ENCODE measurements around the gene PNPLA6. TPM values are rescaled to one million over a fixed set of nuclear protein-coding genes. Genes with fewer than 3 reads are reported as not detected.

The PNPLA6 gene
- total RNA-seq, 1 experiment from 2014 or later: 121 TPM

DNA sequence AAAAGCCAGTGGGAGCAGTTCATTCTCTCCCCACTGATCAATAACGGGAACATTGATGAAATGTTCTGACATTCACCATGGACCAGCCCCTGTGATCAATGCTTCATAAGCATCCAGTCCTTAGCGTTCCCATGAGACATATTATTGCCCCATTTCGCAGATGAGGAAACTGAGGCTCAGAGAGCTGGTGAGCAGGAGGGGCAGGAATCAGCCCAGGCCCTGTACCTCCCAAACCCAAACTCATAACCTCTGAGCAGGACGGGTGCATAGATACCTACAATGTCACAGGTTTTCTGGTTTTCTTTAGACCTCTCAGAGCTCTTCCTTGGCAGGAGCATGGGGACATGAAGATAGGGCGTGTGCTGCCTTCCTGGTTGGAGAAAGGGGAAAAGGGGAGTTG is 11.0 kb upstream of the PNPLA6 start:
- H3F3A ChIP-seq (ENCODE audit: insufficient read depth, low read depth): peaks cover 22% of the 10 kb centered on the region; the same call in 1 of the 2 replicates
- BruUV-seq (replicated peaks): no TSS peak
- no peaks in the 10 kb centered on the region for H3K27me3 ChIP-seq (ENCODE audit: insufficient read depth, low read depth)

DNA sequence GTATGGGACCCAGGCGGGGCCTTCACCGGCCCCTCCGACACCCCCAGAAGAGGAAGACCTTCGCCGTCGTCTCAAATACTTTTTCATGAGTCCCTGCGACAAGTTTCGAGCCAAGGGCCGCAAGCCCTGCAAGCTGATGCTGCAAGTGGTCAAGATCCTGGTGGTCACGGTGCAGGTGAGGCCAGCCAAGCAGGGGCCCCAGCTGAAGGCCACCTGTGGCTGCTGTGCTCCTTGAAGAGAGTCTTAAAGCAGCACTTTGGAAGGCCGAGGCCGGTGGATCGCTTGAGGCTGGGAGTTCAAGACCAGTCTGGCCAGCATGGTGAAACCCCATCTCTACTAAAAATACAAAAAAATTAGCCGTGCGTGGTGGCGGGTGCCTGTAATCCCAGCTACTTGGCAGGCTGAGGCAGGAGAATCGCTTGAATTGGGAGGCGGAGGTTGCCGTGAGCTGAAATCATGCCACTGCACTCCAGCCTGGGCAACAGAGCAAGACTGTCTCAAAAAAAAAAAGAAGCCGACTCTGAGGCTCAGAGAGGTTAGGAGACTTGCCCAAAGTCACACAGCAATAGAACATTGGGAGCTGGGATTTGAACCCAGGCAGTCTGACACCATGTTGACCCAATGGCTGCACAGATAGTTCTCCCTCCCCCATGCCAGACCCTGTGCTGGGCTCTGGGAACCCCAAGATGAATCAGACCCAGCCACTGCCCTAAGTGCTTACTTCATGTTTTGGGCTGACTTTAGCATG is 10.4 kb upstream of the PNPLA6 start:
- Histone ChIP-seq H3K4me1 (replicated peaks; ENCODE audit: insufficient read depth) (peaks cover 16% of the 10 kb centered on the region), H3K9me3 (ENCODE audit: insufficient read depth, low read depth) (no peaks in the 10 kb centered on the region), H3K79me2 (ENCODE audit: low read depth) (0 out of 2 replicates have a peak, but pooled peaks cover 7% of the 10 kb centered on the region), H2AFZ (no peak overlapping the region), H3K4me2 (no peak overlapping the region), H4K20me1 (ENCODE audit: insufficient read depth) (no peaks in the 10 kb centered on the region), H3K27ac (no peak overlapping the region), H3K36me3 (ENCODE audit: low read depth) (no peaks in the 10 kb centered on the region), H3K27me3 (ENCODE audit: insufficient read depth, low read depth) (no peaks in the 10 kb centered on the region), H3K4me3 (no peak overlapping the region), H3F3A (ENCODE audit: insufficient read depth, low read depth) (peaks cover 22% of the 10 kb centered on the region; the same call in 1 of the 2 replicates), H3K9me2 (ENCODE audit: insufficient read depth) (no peaks in the 10 kb centered on the region)
- ChIA-PET POLR2A (ENCODE audit: unreplicated experiment) (interaction anchor here (0.6 kb wide), 1 partner anchor 17 kb away, joined by 6 read pairs; no protein-coding TSS in a partner anchor), CTCF (no interaction called here)
- TF ChIP-seq, protein P1, sequence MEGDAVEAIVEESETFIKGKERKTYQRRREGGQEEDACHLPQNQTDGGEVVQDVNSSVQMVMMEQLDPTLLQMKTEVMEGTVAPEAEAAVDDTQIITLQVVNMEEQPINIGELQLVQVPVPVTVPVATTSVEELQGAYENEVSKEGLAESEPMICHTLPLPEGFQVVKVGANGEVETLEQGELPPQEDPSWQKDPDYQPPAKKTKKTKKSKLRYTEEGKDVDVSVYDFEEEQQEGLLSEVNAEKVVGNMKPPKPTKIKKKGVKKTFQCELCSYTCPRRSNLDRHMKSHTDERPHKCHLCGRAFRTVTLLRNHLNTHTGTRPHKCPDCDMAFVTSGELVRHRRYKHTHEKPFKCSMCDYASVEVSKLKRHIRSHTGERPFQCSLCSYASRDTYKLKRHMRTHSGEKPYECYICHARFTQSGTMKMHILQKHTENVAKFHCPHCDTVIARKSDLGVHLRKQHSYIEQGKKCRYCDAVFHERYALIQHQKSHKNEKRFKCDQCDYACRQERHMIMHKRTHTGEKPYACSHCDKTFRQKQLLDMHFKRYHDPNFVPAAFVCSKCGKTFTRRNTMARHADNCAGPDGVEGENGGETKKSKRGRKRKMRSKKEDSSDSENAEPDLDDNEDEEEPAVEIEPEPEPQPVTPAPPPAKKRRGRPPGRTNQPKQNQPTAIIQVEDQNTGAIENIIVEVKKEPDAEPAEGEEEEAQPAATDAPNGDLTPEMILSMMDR (conservative IDR thresholded peaks at IDR 0.05): no peak
- TF ChIP-seq EZH2 (IDR thresholded peaks at IDR 0.05; ENCODE audit: low read depth): no peak
- intact Hi-C loops (cut with micrococcal nuclease; ENCODE audit: unreplicated experiment): no loop called here
- no TSS peak for BruUV-seq (replicated peaks)
- no peak for DNase-seq

More for the DNA sequence above, 11.0 kb upstream of the PNPLA6 start:
- no peaks in the 10 kb centered on the region for H3K36me3 ChIP-seq (ENCODE audit: low read depth)
- H3K79me2 ChIP-seq (ENCODE audit: low read depth): 0 out of 2 replicates have a peak, but pooled peaks cover 7% of the 10 kb centered on the region
- no peak overlapping the region for H3K4me3 ChIP-seq
- POLR2A ChIA-PET (ENCODE audit: unreplicated experiment): no interaction called here
- no peaks in the 10 kb centered on the region for H4K20me1 ChIP-seq (ENCODE audit: insufficient read depth)
- TF ChIP-seq EZH2 (IDR thresholded peaks at IDR 0.05; ENCODE audit: low read depth): no peak
- TF ChIP-seq, protein P1 (conservative IDR thresholded peaks at IDR 0.05): no peak
- CTCF ChIA-PET: no interaction called here
- H3K9me2 ChIP-seq (ENCODE audit: insufficient read depth): no peaks in the 10 kb centered on the region
- H3K9me3 ChIP-seq (ENCODE audit: insufficient read depth, low read depth): no peaks in the 10 kb centered on the region
- intact Hi-C loops (cut with micrococcal nuclease; ENCODE audit: unreplicated experiment): no loop called here
- no peak overlapping the region for H2AFZ ChIP-seq
- no peak overlapping the region for H3K27ac ChIP-seq
- H3K4me1 ChIP-seq (replicated peaks; ENCODE audit: insufficient read depth): peaks cover 16% of the 10 kb centered on the region
- no peak for DNase-seq
- H3K4me2 ChIP-seq: no peak overlapping the region

DNA sequence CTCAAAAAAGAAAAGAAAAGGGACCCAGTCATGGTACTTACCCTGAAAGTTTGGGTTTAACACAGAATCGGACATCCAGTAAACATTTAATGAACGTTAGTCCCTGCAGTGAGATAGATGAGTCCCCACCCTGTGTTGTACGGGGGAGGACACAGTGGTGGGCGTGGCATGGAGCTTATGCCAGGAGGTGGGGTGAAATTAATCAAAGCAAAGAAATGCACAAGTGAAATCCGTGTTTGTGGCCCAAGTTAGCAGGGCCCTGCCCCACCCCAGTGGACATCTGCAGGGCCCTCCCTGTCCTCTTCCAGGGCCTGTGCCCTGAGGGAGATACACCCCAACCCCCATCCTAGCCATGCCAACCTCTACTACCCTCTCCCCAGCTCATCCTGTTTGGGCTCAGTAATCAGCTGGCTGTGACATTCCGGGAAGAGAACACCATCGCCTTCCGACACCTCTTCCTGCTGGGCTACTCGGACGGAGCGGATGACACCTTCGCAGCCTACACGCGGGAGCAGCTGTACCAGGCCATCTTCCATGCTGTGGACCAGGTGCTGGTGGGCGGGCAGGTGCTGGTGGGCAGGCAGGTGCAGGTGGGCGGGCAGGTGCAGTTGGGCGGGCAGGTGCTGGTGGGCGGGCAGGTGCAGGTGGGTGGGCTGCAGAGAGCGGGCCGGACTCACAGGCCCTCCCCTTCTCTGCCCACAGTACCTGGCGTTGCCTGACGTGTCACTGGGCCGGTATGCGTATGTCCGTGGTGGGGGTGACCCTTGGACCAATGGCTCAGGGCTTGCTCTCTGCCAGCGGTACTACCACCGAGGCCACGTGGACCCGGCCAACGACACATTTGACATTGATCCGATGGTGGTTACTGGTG is 9.2 kb upstream of the PNPLA6 start:
- Histone ChIP-seq H3K27ac (no peak overlapping the region), H3K4me1 (replicated peaks; ENCODE audit: insufficient read depth) (peaks cover 16% of the 10 kb centered on the region), H2AFZ (no peak overlapping the region), H3K27me3 (ENCODE audit: insufficient read depth, low read depth) (no peaks in the 10 kb centered on the region), H3F3A (ENCODE audit: insufficient read depth, low read depth) (peaks cover 15% of the 10 kb centered on the region; the same call in 1 of the 2 replicates), H3K4me3 (no peak overlapping the region), H4K20me1 (ENCODE audit: insufficient read depth) (no peaks in the 10 kb centered on the region), H3K4me2 (no peak overlapping the region), H3K9me3 (ENCODE audit: insufficient read depth, low read depth) (no peaks in the 10 kb centered on the region), H3K36me3 (ENCODE audit: low read depth) (no peaks in the 10 kb centered on the region), H3K9me2 (ENCODE audit: insufficient read depth) (no peaks in the 10 kb centered on the region), H3K79me2 (ENCODE audit: low read depth) (0 out of 2 replicates have a peak, but pooled peaks cover 7% of the 10 kb centered on the region)
- DNase-seq: no peak
- BruUV-seq (replicated peaks): no TSS peak
- POLR2A ChIA-PET (ENCODE audit: unreplicated experiment): interaction anchor here (0.6 kb wide), 1 partner anchor 18 kb away, joined by 6 read pairs; no protein-coding TSS in a partner anchor
- CTCF ChIA-PET: no interaction called here
- intact Hi-C loops (cut with micrococcal nuclease; ENCODE audit: unreplicated experiment): no loop called here
- TF ChIP-seq, protein P1 (conservative IDR thresholded peaks at IDR 0.05): no peak
- no peak for TF ChIP-seq EZH2 (IDR thresholded peaks at IDR 0.05; ENCODE audit: low read depth)

All from PC-9 (cell line).